ENCODE measurements around the gene UEVLD. TPM values are rescaled to one million over a fixed set of nuclear protein-coding genes. Genes with fewer than 3 reads are reported as not detected.
A peak's percentile ranks its signal among the peaks of the same experiment; 100 is the strongest.

Gene UEVLD
- total and polyA plus RNA-seq, 9 of the 15 experiments (the other 6 are each of a cell fraction or from before 2014, with no cell fraction given): 4.7 to 12.6 (median 7.4) TPM

DNA sequence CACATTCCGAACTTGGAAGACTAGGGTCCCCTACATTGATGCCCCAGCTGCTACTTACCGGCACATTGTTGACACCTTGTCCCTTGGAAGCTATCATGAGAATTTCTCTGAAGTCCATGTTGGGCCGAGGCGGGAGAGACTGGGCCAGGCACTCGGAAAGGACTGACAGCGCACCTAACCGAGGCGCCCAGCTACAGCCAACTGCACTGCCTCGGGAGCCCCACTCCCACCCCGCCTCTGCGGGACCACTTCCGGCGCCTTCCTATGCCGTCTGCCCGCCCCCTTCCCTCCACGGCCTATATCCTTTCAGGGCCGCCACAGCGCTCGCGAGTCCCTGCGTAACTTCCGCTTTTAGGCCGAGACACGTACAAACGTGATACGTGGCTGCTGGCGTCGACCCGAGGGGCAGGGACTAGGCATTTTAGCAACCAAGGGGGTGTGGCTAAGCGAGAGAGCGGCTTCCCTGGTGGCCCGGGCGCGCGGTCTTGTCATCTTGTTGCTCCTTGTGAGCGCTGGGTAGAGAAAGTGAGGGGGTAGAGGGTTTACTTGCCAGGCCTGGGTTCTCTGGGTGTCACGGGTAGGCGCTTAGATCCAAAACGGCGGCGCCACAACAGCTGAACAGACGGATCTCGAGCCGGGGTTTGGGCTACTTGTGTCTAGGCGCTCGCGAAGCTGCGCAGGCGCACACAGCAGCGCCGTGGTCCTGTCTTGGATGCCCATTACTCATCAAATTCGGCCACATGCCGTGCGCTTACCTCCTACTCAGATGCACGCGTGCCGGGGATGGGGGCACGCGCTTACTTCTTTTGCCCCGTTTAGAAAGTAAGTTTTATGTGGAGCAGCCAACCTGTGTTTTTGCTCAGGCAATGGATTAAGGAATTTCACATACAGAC is 45.9 kb upstream of the UEVLD start, which contains the start of gene SPTY2D1 (continued):
- TF ChIP-seq, protein P1, sequence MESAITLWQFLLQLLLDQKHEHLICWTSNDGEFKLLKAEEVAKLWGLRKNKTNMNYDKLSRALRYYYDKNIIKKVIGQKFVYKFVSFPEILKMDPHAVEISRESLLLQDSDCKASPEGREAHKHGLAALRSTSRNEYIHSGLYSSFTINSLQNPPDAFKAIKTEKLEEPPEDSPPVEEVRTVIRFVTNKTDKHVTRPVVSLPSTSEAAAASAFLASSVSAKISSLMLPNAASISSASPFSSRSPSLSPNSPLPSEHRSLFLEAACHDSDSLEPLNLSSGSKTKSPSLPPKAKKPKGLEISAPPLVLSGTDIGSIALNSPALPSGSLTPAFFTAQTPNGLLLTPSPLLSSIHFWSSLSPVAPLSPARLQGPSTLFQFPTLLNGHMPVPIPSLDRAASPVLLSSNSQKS (CRISPR knock-in tag; IDR thresholded peaks at IDR 0.05): no peak
- TF ChIP-seq MTA1 (IDR thresholded peaks at IDR 0.05; ENCODE audit: borderline replicate concordance) (peak; percentile 98), BACH1 (tag; IDR thresholded peaks at IDR 0.05) (peak; percentile 33; the same call in 1 of the 2 replicates), SMAD2 (IDR thresholded peaks at IDR 0.05; ENCODE audit: low read depth, low read length) (no peak), TBP (optimal IDR thresholded peaks at IDR 0.05; ENCODE audit: low read depth, low read length) (peak; percentile 84), TEAD1 (CRISPR knock-in tag; IDR thresholded peaks at IDR 0.05) (peak in 1 of 2 experiments; percentile 70; a peak in 1 of 4 replicates), POLR2H (tag; IDR thresholded peaks at IDR 0.05; ENCODE audit: low read depth) (peak; percentile 89), MAZ (CRISPR knock-in tag; conservative IDR thresholded peaks at IDR 0.05 in 1 of 2, IDR thresholded peaks at IDR 0.05 in 1 of 2) (peak; percentile 82 to 96), POLR2A (conservative IDR thresholded peaks at IDR 0.05) (peak; percentile 97), RBBP5 (IDR thresholded peaks at IDR 0.05; ENCODE audit: borderline replicate concordance, insufficient read depth, low read length, poor library complexity, severe bottlenecking) (peak; percentile 84), YY1 (IDR thresholded peaks at IDR 0.05; ENCODE audit: borderline replicate concordance in 1 of 3, control insufficient read depth in 1 of 3, extremely low read depth in 1 of 3, insufficient read depth in 3 of 3, insufficient read length in 1 of 3, insufficient replicate concordance in 2 of 3, low read depth in 1 of 3, low read length in 2 of 3) (peak in 1 of 3 experiments; percentile 5), POLR2B (IDR thresholded peaks at IDR 0.05; ENCODE audit: low read depth, partially characterized antibody) (peak; percentile 95)
- TF ChIP-seq, protein P2, sequence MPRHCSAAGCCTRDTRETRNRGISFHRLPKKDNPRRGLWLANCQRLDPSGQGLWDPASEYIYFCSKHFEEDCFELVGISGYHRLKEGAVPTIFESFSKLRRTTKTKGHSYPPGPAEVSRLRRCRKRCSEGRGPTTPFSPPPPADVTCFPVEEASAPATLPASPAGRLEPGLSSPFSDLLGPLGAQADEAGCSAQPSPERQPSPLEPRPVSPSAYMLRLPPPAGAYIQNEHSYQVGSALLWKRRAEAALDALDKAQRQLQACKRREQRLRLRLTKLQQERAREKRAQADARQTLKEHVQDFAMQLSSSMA (CRISPR knock-in tag; IDR thresholded peaks at IDR 0.05): no peak
- TF ChIP-seq, protein P3, sequence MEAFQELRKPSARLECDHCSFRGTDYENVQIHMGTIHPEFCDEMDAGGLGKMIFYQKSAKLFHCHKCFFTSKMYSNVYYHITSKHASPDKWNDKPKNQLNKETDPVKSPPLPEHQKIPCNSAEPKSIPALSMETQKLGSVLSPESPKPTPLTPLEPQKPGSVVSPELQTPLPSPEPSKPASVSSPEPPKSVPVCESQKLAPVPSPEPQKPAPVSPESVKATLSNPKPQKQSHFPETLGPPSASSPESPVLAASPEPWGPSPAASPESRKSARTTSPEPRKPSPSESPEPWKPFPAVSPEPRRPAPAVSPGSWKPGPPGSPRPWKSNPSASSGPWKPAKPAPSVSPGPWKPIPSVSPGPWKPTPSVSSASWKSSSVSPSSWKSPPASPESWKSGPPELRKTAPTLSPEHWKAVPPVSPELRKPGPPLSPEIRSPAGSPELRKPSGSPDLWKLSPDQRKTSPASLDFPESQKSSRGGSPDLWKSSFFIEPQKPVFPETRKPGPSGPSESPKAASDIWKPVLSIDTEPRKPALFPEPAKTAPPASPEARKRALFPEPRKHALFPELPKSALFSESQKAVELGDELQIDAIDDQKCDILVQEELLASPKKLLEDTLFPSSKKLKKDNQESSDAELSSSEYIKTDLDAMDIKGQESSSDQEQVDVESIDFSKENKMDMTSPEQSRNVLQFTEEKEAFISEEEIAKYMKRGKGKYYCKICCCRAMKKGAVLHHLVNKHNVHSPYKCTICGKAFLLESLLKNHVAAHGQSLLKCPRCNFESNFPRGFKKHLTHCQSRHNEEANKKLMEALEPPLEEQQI (IDR thresholded peaks at IDR 0.05): no peak
- TF ChIP-seq, protein P4, sequence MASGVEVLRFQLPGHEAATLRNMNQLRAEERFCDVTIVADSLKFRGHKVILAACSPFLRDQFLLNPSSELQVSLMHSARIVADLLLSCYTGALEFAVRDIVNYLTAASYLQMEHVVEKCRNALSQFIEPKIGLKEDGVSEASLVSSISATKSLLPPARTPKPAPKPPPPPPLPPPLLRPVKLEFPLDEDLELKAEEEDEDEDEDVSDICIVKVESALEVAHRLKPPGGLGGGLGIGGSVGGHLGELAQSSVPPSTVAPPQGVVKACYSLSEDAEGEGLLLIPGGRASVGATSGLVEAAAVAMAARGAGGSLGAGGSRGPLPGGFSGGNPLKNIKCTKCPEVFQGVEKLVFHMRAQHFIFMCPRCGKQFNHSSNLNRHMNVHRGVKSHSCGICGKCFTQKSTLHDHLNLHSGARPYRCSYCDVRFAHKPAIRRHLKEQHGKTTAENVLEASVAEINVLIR (CRISPR knock-in tag; IDR thresholded peaks at IDR 0.05): peak; percentile 95
- TF ChIP-seq, protein P5, sequence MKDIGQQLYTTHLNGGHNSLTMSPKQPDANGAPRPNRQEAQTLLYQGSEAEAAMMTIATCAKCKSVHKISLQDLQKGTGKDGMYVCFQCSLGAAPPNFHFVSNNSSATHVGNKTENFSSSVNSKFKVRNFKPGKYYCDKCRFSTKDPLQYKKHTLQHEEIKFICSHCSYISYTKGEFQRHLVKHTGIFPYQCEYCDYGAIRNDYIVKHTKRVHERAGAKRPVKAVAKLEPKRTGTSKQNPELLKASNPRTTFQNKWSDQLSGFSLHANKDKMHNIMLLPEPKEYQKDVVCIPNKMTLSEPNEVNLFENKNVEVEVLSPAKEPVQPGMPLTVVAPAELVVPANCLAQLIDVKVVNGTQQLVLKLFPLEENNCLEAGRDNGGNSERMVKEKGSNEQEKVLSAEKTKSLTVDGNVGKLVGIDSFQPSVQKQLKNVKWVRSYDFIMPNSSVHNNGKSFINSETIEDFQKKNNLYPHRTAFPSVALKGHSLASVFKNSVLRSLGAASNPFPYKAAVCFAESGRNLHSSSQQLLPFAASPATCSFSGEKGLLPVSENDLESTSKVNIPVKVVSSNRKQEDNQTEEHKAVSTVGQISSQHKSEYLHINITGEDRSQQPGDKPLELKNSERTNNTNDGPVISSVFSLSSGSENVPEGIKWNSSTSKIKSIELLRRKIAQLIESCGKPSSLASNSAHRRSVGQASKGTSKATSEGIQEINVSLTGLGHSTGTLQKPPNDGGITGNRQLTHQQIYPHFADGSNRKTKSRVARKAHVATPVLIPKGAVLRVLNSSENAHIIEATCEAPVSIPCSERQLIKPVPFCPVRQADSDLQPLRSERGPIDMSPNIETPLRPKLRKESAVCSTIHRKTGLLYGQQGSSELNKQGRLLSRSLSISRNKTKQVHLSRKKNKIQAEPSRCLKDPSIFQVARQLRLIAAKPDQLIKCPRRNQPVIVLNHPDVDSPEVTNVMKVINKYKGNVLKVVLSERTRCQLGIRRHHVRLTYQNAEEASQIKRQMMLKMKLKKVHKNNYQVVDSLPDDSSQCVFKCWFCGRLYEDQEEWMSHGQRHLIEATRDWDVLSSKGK (CRISPR knock-in tag; IDR thresholded peaks at IDR 0.05): no peak
